K562 (cell line): ENCODE measurements around the gene EPHB4. TPM values are rescaled to one million over a fixed set of nuclear protein-coding genes. Genes with fewer than 3 reads are reported as not detected.

ENCODE experiments used
- CBFB ChIP-seq: sonication (generic); formaldehyde crosslinking; IDR thresholded peaks from 2 replicates; pipeline ENCODE4 v1.4.0; 2020; ENCODE audit warnings: mild to moderate bottlenecking, missing genetic modification reagents
- E2F4 ChIP-seq: sonication (generic); formaldehyde crosslinking; IDR thresholded peaks from 2 replicates; pipeline ENCODE4 v1.8.0; 2022; ENCODE audit warnings: mild to moderate bottlenecking, low read depth, missing genetic modification reagents
- EP300 ChIP-seq: IDR thresholded peaks from 2 replicates; pipeline ENCODE4 v1.6.1; 2012; ENCODE audit warnings: low read length, improper control_type of control experiment
- FOXM1 ChIP-seq, 2 experiments: fragments of 450-650 bp in 1 of 2; sonication (generic) in 1 of 2; formaldehyde crosslinking in 1 of 2; IDR thresholded peaks; 2 replicates each; pipeline versions ENCODE4 v1.6.1 to v1.9.0; 2017 to 2022; ENCODE audit warnings: low read depth in 2 of 2, mild to moderate bottlenecking in 2 of 2, missing genetic modification reagents in 1 of 2, moderate library complexity in 1 of 2
- GABPB2 ChIP-seq: fragments of 250-450 bp; sonication (Bioruptor Pico); conservative IDR thresholded peaks from 2 replicates; pipeline ENCODE4 v1.5.1; 2021; ENCODE audit warnings: mild to moderate bottlenecking
- GTF2E2 ChIP-seq: fragments of 200-800 bp; sonication (Bioruptor generic); IDR thresholded peaks from 2 replicates; pipeline ENCODE4 v1.6.1; 2016; ENCODE audit warnings: missing genetic modification characterization, missing compliant biosample characterization
- HNRNPK ChIP-seq: fragments of 200-400 bp; formaldehyde crosslinking; IDR thresholded peaks from one replicate; pipeline ENCODE4 v1.6.1; 2018; ENCODE audit warnings: mild to moderate bottlenecking, low read depth, low read length; ENCODE audit not compliant: poor library complexity, severe bottlenecking
- MXI1 ChIP-seq: IDR thresholded peaks from 2 replicates; pipeline ENCODE4 v1.6.1; 2011; ENCODE audit warnings: low read depth, mild to moderate bottlenecking, improper control_type of control experiment, low read length
- POLR2AphosphoS2 ChIP-seq: IDR thresholded peaks from 2 replicates; pipeline ENCODE4 v1.6.1; 2012; ENCODE audit warnings: low read length, improper control_type of control experiment
- POLR2H ChIP-seq: IDR thresholded peaks from 2 replicates; pipeline ENCODE4 v1.6.1; 2016; ENCODE audit warnings: missing genetic modification characterization, low read depth, mild to moderate bottlenecking, control low read depth, missing compliant biosample characterization, moderate library complexity
- RBM14 ChIP-seq: fragments of 200-400 bp; formaldehyde crosslinking; IDR thresholded peaks from 2 replicates; pipeline ENCODE4 v1.6.1; 2018; ENCODE audit warnings: low read depth, mild to moderate bottlenecking, low read length, moderate library complexity, borderline replicate concordance; ENCODE audit not compliant: insufficient read depth
- RREB1 ChIP-seq: fragments of 250-450 bp; sonication (Bioruptor Pico); IDR thresholded peaks from 2 replicates; pipeline ENCODE4 v1.4.0; 2020
- SFPQ ChIP-seq: fragments of 200-400 bp; formaldehyde crosslinking; IDR thresholded peaks from 2 replicates; pipeline ENCODE4 v1.6.1; 2017; ENCODE audit warnings: mild to moderate bottlenecking, low read depth, low read length, moderate library complexity
- SRSF9 ChIP-seq: fragments of 200-400 bp; formaldehyde crosslinking; IDR thresholded peaks from 2 replicates; pipeline ENCODE4 v1.6.1; 2017; ENCODE audit warnings: low read depth, low read length, borderline replicate concordance
- TRIM24 ChIP-seq, 2 experiments: fragments of 450-650 bp; IDR thresholded peaks; 2 replicates each; pipeline ENCODE4 v1.6.1; 2016
- ZNF239 ChIP-seq: fragments of 250-450 bp; sonication (Bioruptor Pico); IDR thresholded peaks from 2 replicates; pipeline ENCODE4 v1.4.0; 2020; ENCODE audit warnings: mild to moderate bottlenecking
- polyA plus RNA-seq, 8 experiments: library from polyadenylated mRNA; depleted of rRNA in 4 of 8; stranded (reverse) in 5 of 8; unstranded in 3 of 8; fragments of >200 nt; fragmentation: Nextera tagmentation in 2 of 8; fragmentation: Illumina TruSeq in 1 of 8; extraction: Ambion mirVana in 2 of 8; extraction: Trizol in 1 of 8; gene quantifications; 2 replicates each; pipeline versions ENCODE4 v1.2.1 to v1.2.3, GENCODE V29; 2011 to 2014; ENCODE audit warnings: inconsistent platforms in 1 of 8, missing spikeins in 1 of 8
- total RNA-seq, 7 experiments: library from RNA; depleted of rRNA in 6 of 7; stranded (reverse); fragments of >200 nt in 6 of 7; fragmentation: Illumina TruSeq in 2 of 7; extraction: Trizol in 2 of 7; gene quantifications; 2 replicates each; pipeline versions ENCODE4 v1.2.1 to v1.2.3, GENCODE V29; 2011 to 2021; ENCODE audit warnings: low replicate concordance in 1 of 7

The EPHB4 gene
- total and polyA plus RNA-seq, 9 of the 15 experiments (the other 6 are each of a cell fraction or from before 2014, with no cell fraction given) = 1.2 to 82.1 (median 37.9) TPM

GRCh38 chr7:100829150-100829716 is 1.9 kb upstream of the EPHB4 start (continued):
- TF ChIP-seq RBM14 = no peak
- TF ChIP-seq HNRNPK = no peak
- TF ChIP-seq SFPQ = no peak
- TF ChIP-seq RREB1 (CRISPR knock-in tag) = no peak
- TF ChIP-seq TRIM24 (IDR thresholded peaks at IDR 0.05) = peak; percentile 32 to 78; a peak in 2 of 4 replicates
- no peak for TF ChIP-seq MXI1
- TF ChIP-seq POLR2H (tag) = no peak
- TF ChIP-seq E2F4 (CRISPR knock-in tag) = no peak
- peak; percentile 69 for TF ChIP-seq FOXM1 (IDR thresholded peaks at IDR 0.05; ENCODE audit: low read depth)
- no peak for TF ChIP-seq FOXM1 (CRISPR knock-in tag; IDR thresholded peaks at IDR 0.05; ENCODE audit: low read depth)
- no peak for TF ChIP-seq POLR2AphosphoS2
- peak; percentile 89 for TF ChIP-seq EP300
- TF ChIP-seq CBFB (CRISPR knock-in tag) = 0 out of 2 replicates have a peak, but pooled peaks have one; percentile 54
- TF ChIP-seq GABPB2 = no peak
- TF ChIP-seq GTF2E2 (tag) = no peak
- TF ChIP-seq SRSF9 = no peak
- no peak for TF ChIP-seq ZNF239 (CRISPR knock-in tag)
